HG03520 (cell line): Measurements from ENCODE around the gene GHITM.

Source experiments
- ATAC-seq: cut with Tn5 transposase; IDR thresholded peaks from one replicate; pipeline ENCODE4 v1.9.1; 2021; ENCODE audit warnings: mild to moderate bottlenecking, moderate library complexity; ENCODE audit not compliant: unreplicated experiment

The GHITM gene

GRCh38 chr10:84198206-84198915 is 59.1 kb downstream of the GHITM start:
- ATAC-seq: no peak

GRCh38 chr10:84200537-84201243 is 61.4 kb downstream of the GHITM start:
- ATAC-seq: no peak

- ATAC-seq: no peak
These were observed 61.9 kb downstream of the GHITM start for GRCh38 chr10:84201244-84201606.

GRCh38 chr10:84201682-84202081 is 62.4 kb downstream of the GHITM start:
- no peak for ATAC-seq

GRCh38 chr10:84202349-84202748 is 63.0 kb downstream of the GHITM start:
- ATAC-seq: no peak
